D721Med (cell line): Measurements from ENCODE around the gene TKTL1.

Experiments
- DNase-seq: peaks from one replicate; pipeline ENCODE4 v3.0.0; 2011; ENCODE audit warnings: low spot score; ENCODE audit not compliant: insufficient read length
- FAIRE-seq: peaks from 2 replicates; lab custom pipeline; 2011; peaks lifted over from hg19 to GRCh38; lab: Jason Lieb, UNC
- CTCF ChIP-seq: IDR thresholded peaks from 2 replicates; pipeline ENCODE4 v1.5.1; 2012; ENCODE audit warnings: mild to moderate bottlenecking, control low read depth; ENCODE audit not compliant: insufficient read depth; ENCODE audit errors: missing control alignments

Gene TKTL1

GRCh38 chrX:154354516-154354915 lies 58.9 kb downstream of the TKTL1 start:
- FAIRE-seq (no peak), DNase-seq (no peak)
- TF ChIP-seq CTCF = no peak

GRCh38 chrX:154355094-154355775 lies 59.6 kb downstream of the TKTL1 start:
- DNase-seq = no peak
- FAIRE-seq = no peak
- no peak for TF ChIP-seq CTCF

- TF ChIP-seq CTCF = no peak
- DNase-seq (no peak), FAIRE-seq (no peak)
These were observed 60.2 kb downstream of the TKTL1 start for GRCh38 chrX:154355776-154356140.

GRCh38 chrX:154356596-154356995 lies 61.0 kb downstream of the TKTL1 start:
- FAIRE-seq (no peak), DNase-seq (no peak)
- TF ChIP-seq CTCF = no peak

GRCh38 chrX:154357205-154357604 lies 61.6 kb downstream of the TKTL1 start:
- DNase-seq = no peak
- TF ChIP-seq CTCF = no peak
- FAIRE-seq = no peak

- no peak for DNase-seq
- no peak for TF ChIP-seq CTCF
- FAIRE-seq = no peak
These were observed 62.4 kb downstream of the TKTL1 start for GRCh38 chrX:154358011-154358410.

- DNase-seq = no peak
- no peak for TF ChIP-seq CTCF
These were observed 63.2 kb downstream of the TKTL1 start for GRCh38 chrX:154358829-154359228.

More at GRCh38 chrX:154358829-154359228, 63.2 kb downstream of the TKTL1 start:
- FAIRE-seq = no peak
